Right hindlimb (tissue), 1 donor: ENCODE measurements around the gene CCL22.

ENCODE experiments used
- DNase-seq: peaks from one replicate; pipeline ENCODE4 v3.0.0-alpha.2; 2018

Gene CCL22

DNA sequence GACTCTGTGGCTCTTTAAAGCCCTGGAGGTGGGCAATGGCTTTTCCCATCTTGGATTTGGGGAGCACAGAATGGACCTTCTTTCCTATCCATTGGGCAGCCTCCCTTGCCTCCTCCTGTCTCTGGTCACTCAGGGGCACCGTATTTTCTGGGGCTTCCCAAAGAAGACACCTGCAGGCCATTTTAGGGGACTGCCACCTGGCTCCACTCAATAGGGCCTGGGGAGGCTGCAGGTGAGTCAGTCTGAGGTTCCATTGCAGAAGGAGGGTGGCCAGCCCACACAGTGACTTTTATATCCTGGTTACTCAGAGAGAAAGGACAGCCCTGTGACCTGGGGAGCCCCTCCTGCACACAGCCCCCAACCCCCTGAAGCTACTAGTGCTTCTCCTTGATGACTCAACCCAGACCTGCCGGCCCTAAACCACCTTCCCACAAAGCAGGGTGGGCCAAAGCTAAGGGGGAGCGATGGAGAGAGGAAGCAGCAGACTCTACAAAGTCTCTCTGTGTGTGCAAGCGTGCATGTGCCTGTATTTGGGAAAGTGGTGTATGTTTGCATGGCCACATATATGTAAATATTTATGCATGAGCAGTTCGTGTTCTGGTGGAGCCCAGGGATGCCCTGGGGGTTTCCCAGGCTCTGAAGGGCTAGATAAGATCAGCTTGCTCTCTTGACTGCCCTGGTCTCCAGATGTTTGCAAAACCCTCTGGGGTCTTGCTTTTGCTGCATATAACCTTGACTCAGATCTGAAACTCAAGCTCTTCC is 18.7 kb downstream of the CCL22 start:
- DNase-seq = no peak

DNA sequence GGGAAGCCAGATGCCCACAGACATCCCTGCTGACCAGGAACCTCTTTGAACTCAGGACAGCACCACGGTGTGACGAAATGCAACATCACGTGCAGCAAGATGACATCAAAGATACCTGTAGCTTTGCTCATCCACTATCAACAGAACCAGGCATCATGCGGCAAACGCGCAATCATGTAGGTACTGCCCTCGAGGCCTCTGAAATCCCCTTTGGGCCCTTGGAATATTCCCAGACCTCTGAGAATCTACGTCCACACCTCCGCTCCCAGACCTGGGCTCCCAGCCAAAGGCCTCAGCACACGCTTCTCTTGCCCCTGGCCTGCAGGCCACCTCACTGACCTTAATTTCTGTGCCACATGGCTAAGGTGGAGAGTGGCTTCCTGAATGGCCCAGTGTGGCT is 21.0 kb downstream of the CCL22 start:
- no peak for DNase-seq

DNA sequence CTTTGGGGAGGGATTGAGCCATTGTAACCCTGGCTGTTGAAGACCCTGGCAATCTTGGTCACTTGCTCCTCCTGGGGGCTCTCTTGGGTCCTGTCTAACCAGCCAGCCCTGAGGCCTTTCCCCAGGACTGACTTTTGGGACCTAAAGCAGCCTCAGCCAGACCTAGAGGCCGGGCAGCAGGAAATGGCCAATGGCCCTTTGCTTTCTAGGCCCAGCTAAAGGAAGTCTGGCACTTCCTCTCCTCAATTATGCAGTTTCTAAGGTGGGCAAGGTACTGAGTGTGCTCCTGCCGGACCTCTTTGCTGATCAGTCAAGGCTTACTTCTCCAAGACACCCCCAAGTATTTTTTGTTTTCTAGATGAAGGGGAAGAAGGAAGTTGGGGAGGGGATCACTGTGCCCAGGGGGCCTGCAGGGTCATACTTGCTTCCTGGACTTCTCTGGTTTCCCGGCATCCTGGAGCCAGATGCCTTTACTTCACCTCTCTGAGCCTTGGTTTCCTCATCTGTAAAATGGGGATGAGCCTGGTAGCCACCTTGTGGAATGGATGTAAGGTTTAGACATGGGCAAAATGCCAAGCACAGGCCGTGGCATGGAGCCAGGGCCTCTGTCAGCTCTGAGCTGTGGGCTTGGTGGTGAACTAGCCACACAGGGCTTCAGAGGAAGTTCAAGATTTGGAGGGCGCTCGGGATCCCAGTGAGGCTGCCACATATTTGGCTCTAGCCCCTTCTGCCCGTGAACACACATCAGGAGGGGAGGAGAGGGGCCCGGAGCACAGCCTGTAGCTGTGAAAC is 22.3 kb downstream of the CCL22 start:
- no peak for DNase-seq

DNA sequence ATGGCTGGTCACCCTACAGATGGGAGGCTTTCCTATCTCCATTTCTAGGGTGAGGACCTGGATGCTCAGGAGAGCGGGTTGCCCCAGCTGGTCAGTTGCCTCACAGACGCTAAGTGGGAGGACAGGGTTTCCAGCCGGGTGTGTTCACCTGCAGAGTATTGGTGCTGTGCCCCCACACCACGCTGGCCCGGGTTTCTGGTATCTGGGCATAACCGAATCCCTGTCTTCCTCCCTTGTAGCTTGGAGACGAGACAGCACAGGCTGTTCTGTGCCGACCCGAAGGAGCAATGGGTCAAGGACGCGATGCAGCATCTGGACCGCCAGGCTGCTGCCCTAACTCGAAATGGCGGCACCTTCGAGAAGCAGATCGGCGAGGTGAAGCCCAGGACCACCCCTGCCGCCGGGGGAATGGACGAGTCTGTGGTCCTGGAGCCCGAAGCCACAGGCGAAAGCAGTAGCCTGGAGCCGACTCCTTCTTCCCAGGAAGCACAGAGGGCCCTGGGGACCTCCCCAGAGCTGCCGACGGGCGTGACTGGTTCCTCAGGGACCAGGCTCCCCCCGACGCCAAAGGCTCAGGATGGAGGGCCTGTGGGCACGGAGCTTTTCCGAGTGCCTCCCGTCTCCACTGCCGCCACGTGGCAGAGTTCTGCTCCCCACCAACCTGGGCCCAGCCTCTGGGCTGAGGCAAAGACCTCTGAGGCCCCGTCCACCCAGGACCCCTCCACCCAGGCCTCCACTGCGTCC is 23.4 kb downstream of the CCL22 start:
- DNase-seq = no peak

DNA sequence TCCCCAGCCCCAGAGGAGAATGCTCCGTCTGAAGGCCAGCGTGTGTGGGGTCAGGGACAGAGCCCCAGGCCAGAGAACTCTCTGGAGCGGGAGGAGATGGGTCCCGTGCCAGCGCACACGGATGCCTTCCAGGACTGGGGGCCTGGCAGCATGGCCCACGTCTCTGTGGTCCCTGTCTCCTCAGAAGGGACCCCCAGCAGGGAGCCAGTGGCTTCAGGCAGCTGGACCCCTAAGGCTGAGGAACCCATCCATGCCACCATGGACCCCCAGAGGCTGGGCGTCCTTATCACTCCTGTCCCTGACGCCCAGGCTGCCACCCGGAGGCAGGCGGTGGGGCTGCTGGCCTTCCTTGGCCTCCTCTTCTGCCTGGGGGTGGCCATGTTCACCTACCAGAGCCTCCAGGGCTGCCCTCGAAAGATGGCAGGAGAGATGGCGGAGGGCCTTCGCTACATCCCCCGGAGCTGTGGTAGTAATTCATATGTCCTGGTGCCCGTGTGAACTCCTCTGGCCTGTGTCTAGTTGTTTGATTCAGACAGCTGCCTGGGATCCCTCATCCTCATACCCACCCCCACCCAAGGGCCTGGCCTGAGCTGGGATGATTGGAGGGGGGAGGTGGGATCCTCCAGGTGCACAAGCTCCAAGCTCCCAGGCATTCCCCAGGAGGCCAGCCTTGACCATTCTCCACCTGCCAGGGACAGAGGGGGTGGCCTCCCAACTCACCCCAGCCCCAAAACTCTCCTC is 24.1 kb downstream of the CCL22 start:
- DNase-seq = no peak

DNA sequence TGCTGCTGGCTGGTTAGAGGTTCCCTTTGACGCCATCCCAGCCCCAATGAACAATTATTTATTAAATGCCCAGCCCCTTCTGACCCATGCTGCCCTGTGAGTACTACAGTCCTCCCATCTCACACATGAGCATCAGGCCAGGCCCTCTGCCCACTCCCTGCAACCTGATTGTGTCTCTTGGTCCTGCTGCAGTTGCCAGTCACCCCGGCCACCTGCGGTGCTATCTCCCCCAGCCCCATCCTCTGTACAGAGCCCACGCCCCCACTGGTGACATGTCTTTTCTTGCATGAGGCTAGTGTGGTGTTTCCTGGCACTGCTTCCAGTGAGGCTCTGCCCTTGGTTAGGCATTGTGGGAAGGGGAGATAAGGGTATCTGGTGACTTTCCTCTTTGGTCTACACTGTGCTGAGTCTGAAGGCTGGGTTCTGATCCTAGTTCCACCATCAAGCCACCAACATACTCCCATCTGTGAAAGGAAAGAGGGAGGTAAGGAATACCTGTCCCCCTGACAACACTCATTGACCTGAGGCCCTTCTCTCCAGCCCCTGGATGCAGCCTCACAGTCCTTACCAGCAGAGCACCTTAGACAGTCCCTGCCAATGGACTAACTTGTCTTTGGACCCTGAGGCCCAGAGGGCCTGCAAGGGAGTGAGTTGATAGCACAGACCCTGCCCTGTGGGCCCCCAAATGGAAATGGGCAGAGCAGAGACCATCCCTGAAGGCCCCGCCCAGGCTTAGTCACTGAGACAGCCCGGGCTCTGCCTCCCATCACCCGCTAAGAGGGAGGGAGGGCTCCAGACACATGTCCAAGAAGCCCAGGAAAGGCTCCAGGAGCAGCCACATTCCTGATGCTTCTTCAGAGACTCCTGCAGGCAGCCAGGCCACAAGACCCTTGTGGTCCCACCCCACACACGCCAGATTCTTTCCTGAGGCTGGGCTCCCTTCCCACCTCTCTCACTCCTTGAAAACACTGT is 25.0 kb downstream of the CCL22 start:
- DNase-seq = peak; percentile 44

GRCh38 chr16:57384248-57385070 is 25.9 kb downstream of the CCL22 start:
- no peak for DNase-seq

DNA sequence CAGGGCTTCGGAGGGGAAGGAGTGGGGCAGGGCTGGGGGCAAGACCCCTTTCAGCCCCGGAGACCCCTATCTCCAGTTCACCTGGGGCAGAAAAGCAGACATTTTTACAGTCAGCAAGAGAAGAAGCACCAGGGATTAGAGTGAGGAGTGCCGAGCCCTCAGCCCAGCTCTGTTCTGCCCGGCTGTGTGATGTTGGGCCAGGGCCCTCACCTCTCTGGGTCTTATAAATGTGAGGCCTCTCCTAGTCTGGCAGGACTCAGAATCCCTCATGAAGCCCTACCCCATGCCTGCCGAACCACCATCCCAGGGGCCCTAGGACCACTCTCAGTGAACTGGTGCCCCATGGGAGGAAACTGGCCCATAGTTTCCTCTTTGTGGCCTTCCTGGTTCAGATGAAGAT is 26.5 kb downstream of the CCL22 start:
- no peak for DNase-seq

DNA sequence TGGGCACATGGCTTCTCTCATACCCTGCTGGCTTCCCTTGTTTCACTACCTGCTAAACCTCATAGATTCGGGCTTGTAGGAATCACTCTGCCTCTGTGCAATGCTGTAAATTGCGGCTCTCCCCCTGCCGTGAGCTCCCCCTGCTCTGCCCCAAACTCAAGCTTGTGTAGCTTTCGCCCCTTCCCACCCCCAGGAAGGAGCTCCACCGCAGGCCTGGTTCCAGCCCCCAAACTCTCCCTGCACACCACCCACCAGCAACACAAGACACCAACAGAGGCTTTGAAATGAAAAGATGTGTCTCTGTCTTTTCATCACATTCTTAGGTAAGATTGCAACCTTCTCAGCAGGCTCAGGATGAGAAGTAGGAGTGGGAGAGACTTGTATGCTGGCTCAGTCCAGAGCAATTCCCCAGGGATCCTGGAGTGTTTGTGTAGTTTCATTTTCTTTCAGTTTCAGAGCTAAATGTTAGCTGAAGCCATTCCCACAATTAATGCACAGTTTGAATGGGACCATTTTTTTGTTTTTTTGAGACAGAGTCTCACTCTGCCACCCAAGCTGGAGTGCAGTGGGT is 27.9 kb downstream of the CCL22 start:
- DNase-seq = peak; percentile 47

DNA sequence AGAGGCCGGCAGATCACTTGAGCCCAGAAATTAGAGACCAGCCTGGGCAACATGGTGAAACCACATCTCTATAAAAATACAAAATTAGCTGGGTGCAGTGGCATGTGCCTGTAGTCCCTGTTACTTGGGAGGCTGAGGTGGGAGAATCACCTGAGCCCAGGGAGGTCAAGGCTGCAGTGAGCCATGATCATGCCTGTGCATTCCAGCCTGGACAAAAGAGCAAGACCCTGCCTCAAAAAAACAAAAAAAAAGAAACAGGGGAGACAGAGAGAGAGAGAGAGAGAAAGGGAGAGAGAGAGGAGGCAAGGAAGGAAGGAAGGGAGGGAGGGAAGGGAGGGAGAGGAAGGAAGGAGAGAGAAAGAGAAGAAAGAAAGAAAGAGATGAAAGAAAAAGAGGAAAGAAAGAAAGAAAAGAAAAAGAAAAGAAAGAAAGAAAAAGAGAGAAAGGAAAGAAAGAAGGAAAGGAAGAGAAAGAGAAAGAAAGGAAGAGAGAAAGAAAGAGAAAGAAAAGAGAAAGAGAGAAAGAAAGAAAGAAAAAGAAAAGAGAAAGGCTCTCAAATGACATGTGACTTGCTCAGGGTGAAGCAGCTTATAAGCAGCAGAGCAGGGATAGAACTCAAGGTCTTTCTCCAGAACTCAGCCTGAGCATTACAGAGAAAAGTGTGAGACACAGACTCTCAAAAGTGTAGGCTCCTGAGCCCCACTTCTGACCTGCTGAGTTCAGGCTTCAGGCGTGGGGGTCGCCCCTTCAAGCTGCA is 29.2 kb downstream of the CCL22 start:
- DNase-seq = no peak

DNA sequence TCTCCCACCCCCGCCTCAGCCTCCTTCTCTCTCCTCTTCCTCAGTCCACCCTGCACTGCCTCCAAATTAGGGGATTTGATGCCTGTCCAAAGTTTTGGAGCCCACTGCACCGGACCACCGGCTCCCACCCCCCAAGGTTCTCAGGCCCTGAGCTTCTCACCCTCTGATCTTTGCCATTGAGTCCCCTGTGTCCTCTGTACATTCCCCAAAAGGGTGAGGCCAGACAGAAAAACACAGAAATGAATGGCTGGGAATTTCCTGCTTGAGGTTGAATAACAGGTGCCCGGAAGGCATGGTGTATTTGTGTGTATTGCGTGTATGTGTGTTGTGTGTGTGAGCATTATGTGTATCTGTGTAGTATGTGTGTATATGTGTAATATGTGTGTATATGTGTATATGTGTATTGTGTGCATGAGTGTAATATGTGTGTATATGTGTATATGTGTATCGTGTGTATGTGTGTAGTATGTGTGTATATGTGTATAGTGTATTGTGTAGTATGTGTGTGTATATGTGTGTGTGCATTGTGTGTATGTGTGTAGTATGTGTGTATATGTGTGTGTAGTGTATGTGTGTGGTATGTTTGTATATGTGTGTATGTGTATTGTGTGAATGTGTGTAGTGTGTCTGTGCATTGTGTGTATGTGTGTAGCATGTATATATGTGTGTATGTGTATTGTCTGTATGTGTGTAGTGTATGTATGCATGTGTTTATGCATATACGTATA is 29.9 kb downstream of the CCL22 start:
- no peak for DNase-seq

DNA sequence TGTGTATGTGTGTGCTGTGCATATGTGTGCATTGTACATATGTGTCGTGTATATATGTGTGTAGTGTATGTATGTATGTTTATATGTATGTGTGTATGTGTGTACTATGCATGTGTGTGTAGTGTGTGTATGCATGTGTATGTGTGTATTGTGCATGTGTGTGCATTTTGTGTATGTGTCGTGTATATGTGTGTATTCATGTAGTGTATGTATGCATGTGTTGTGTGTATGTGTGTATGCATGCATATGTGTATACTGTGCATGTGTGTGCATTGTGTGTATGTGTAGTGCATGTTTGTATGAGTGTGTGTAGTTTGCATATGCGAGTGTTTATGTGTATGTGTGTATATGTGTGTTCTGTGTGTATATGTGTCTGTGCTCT is 30.5 kb downstream of the CCL22 start:
- DNase-seq = no peak

- no peak for DNase-seq
Observed at GRCh38 chr16:57390636-57391295, 32.2 kb downstream of the CCL22 start.

DNA sequence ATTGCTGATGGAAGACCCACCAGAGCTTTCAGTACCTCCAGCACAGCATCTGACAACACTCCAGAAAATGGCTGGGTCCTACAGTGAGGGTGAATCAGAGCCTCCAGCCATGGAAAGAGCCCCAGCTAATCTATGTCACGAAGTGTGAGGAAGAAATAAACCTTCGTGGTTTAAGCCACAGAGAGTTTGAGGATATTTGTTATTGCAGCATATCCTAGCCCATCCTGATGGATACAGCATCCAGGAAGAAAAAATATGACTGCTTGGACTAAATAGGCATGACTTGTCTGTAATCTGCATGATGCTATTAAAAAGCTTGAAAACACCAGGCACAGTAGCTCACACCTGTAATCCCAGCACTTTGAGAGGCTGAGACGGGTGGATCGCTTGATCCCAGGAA is 32.7 kb downstream of the CCL22 start:
- DNase-seq = no peak

DNA sequence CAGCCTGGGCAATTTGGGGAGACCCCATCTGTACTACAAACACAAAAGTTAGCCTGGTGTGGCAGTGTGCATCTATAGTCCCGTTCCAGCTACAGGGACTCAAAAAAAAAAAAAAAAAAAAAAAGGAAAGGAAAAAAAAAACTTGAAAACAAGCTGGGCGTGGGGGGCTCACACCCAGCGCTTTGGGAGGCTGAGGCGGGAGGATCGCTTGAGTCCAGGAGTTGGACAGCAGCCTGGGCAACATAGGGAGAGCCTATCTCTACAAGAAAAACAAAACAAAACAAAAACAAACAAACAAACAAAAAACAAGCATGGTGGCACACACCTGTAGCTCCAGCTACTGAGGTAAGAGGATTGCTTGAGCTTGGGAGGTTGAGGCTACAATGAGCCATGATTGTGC is 33.1 kb downstream of the CCL22 start:
- no peak for DNase-seq

DNA sequence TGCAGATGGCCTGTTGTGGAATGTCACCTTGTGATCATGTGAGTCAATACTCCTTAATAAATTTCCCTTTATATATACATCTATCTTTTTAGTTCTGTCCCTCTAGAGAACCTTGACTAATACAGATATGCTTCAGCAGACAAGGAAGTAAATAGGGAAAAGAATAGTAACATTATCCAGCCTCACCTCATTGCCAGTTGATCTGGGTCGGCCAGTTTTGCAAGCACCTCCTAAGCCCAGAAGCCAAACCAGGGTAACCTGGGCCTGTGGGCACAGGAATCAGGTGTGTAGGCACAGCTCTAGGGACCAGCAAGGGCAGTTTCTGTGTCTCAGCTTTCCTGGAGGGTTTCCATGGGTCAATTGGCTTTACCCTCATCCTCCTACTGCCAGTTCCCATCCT is 34.1 kb downstream of the CCL22 start:
- no peak for DNase-seq

DNA sequence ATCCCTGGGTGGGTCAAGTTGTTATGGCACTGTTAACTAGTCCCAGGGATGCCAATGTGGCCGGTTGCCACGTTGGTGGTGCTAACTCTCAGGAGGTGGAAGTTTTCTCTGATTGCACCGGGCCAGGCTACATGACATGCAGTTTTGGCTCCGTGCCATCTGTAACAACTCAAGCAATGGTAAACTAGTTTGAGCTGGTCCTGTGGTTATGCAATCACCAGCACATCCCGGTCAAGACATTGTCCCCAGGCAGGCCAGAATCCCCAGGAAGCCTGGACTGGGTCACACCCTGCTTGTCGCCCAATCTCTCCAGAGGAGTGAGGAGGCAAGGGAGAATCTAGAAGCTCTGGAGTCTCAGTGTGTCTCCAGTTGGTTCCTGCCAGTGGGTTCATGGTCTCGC is 35.9 kb downstream of the CCL22 start:
- DNase-seq = no peak

GRCh38 chr16:57395026-57395425 is 36.4 kb downstream of the CCL22 start:
- DNase-seq = no peak
